T-helper 1 cell treated with Interleukin-12 subunit alpha and Interleukin-12 subunit beta and Interleukin-4 antibody, amounts not matched to agents 30 μg/mL and 1 μg/mL, for 36 hours (primary cell): ENCODE measurements around the gene KDM4B.

Experiments used
- H3K27ac Mint-ChIP-seq: one replicate; pipeline ENCODE4 v1.8.0; 2021; ENCODE audit warnings: mild to moderate bottlenecking, mixed read lengths
- H3K27me3 Mint-ChIP-seq: one replicate; pipeline ENCODE4 v1.8.0; 2021; ENCODE audit warnings: low read depth, mixed read lengths
- H3K36me3 Mint-ChIP-seq: one replicate; pipeline ENCODE4 v1.8.0; 2021; ENCODE audit warnings: low read depth, mixed read lengths
- H3K4me1 Mint-ChIP-seq: one replicate; pipeline ENCODE4 v1.8.0; 2021; ENCODE audit warnings: low read depth, mixed read lengths
- H3K4me3 Mint-ChIP-seq: one replicate; pipeline ENCODE4 v1.8.0; 2021; ENCODE audit warnings: mild to moderate bottlenecking, moderate library complexity, mixed read lengths
- H3K9me3 Mint-ChIP-seq: one replicate; pipeline ENCODE4 v1.8.0; 2021; ENCODE audit warnings: mixed read lengths

The KDM4B gene

GRCh38 chr19:5173993-5174392, 205.1 kb downstream of the KDM4B start:
- no peaks in the 10 kb centered on the region for H3K36me3 Mint-ChIP-seq
- H3K27me3 Mint-ChIP-seq: no peaks in the 10 kb centered on the region
- no peaks in the 10 kb centered on the region for H3K9me3 Mint-ChIP-seq
- H3K4me3 Mint-ChIP-seq: no peak overlapping the region
- H3K27ac Mint-ChIP-seq: no peak overlapping the region
- H3K4me1 Mint-ChIP-seq: peaks cover 6% of the 10 kb centered on the region

GRCh38 chr19:5177745-5178450, 209.0 kb downstream of the KDM4B start:
- Mint-ChIP-seq H3K36me3 (no peaks in the 10 kb centered on the region), H3K4me1 (peaks cover 6% of the 10 kb centered on the region), H3K4me3 (no peak overlapping the region), H3K9me3 (no peaks in the 10 kb centered on the region), H3K27ac (no peak overlapping the region), H3K27me3 (no peaks in the 10 kb centered on the region)

- H3K4me1 Mint-ChIP-seq: peaks cover 6% of the 10 kb centered on the region
- no peak overlapping the region for H3K27ac Mint-ChIP-seq
- no peaks in the 10 kb centered on the region for H3K27me3 Mint-ChIP-seq
- no peak overlapping the region for H3K4me3 Mint-ChIP-seq
- H3K9me3 Mint-ChIP-seq: no peaks in the 10 kb centered on the region
- H3K36me3 Mint-ChIP-seq: no peaks in the 10 kb centered on the region
These were observed 209.9 kb downstream of the KDM4B start for GRCh38 chr19:5178841-5179240.

GRCh38 chr19:5179256-5179655, 210.3 kb downstream of the KDM4B start:
- H3K27me3 Mint-ChIP-seq: no peaks in the 10 kb centered on the region
- no peaks in the 10 kb centered on the region for H3K9me3 Mint-ChIP-seq
- no peak overlapping the region for H3K27ac Mint-ChIP-seq
- no peak overlapping the region for H3K4me3 Mint-ChIP-seq
- peaks cover 6% of the 10 kb centered on the region for H3K4me1 Mint-ChIP-seq
- H3K36me3 Mint-ChIP-seq: no peaks in the 10 kb centered on the region

- Mint-ChIP-seq H3K36me3 (no peaks in the 10 kb centered on the region), H3K4me1 (peaks cover 6% of the 10 kb centered on the region), H3K27ac (no peak overlapping the region), H3K9me3 (no peaks in the 10 kb centered on the region), H3K27me3 (no peaks in the 10 kb centered on the region), H3K4me3 (no peak overlapping the region)
These were observed 212.4 kb downstream of the KDM4B start for GRCh38 chr19:5181329-5181728.

- no peaks in the 10 kb centered on the region for H3K9me3 Mint-ChIP-seq
- no peak overlapping the region for H3K4me3 Mint-ChIP-seq
- H3K27ac Mint-ChIP-seq: no peak overlapping the region
- no peaks in the 10 kb centered on the region for H3K4me1 Mint-ChIP-seq
- H3K36me3 Mint-ChIP-seq: no peaks in the 10 kb centered on the region
- no peaks in the 10 kb centered on the region for H3K27me3 Mint-ChIP-seq
These were observed 213.8 kb downstream of the KDM4B start for GRCh38 chr19:5182751-5183150.

GRCh38 chr19:5183616-5184015, 214.7 kb downstream of the KDM4B start:
- H3K4me3 Mint-ChIP-seq: no peak overlapping the region
- H3K36me3 Mint-ChIP-seq: no peaks in the 10 kb centered on the region
- H3K27me3 Mint-ChIP-seq: no peaks in the 10 kb centered on the region
- H3K9me3 Mint-ChIP-seq: no peaks in the 10 kb centered on the region
- no peak overlapping the region for H3K27ac Mint-ChIP-seq
- no peaks in the 10 kb centered on the region for H3K4me1 Mint-ChIP-seq

GRCh38 chr19:5184930-5185329, 216.0 kb downstream of the KDM4B start:
- Mint-ChIP-seq H3K27me3 (no peaks in the 10 kb centered on the region), H3K4me1 (no peaks in the 10 kb centered on the region), H3K27ac (no peak overlapping the region), H3K9me3 (no peaks in the 10 kb centered on the region), H3K4me3 (no peak overlapping the region), H3K36me3 (no peaks in the 10 kb centered on the region)

- H3K9me3 Mint-ChIP-seq: no peaks in the 10 kb centered on the region
- H3K4me3 Mint-ChIP-seq: no peak overlapping the region
- no peaks in the 10 kb centered on the region for H3K36me3 Mint-ChIP-seq
- no peaks in the 10 kb centered on the region for H3K4me1 Mint-ChIP-seq
- H3K27ac Mint-ChIP-seq: no peak overlapping the region
- H3K27me3 Mint-ChIP-seq: no peaks in the 10 kb centered on the region
These were observed 217.6 kb downstream of the KDM4B start for GRCh38 chr19:5186293-5187050.

GRCh38 chr19:5188548-5189317, 219.8 kb downstream of the KDM4B start:
- H3K4me1 Mint-ChIP-seq: no peaks in the 10 kb centered on the region

GRCh38 chr19:5189318-5189607, 220.3 kb downstream of the KDM4B start:
- no peak overlapping the region for H3K4me3 Mint-ChIP-seq
- H3K27ac Mint-ChIP-seq: no peak overlapping the region
- H3K9me3 Mint-ChIP-seq: no peaks in the 10 kb centered on the region
- H3K36me3 Mint-ChIP-seq: no peaks in the 10 kb centered on the region
- H3K4me1 Mint-ChIP-seq: no peaks in the 10 kb centered on the region
- H3K27me3 Mint-ChIP-seq: no peaks in the 10 kb centered on the region

More at GRCh38 chr19:5188548-5189317, 219.8 kb downstream of the KDM4B start:
- H3K27me3 Mint-ChIP-seq: no peaks in the 10 kb centered on the region
- no peaks in the 10 kb centered on the region for H3K36me3 Mint-ChIP-seq
- H3K9me3 Mint-ChIP-seq: no peaks in the 10 kb centered on the region
- no peak overlapping the region for H3K4me3 Mint-ChIP-seq
- H3K27ac Mint-ChIP-seq: no peak overlapping the region

- no peaks in the 10 kb centered on the region for H3K4me1 Mint-ChIP-seq
- no peaks in the 10 kb centered on the region for H3K27me3 Mint-ChIP-seq
These were observed 222.2 kb downstream of the KDM4B start for GRCh38 chr19:5191091-5191490.

GRCh38 chr19:5192568-5192967, 223.7 kb downstream of the KDM4B start:
- Mint-ChIP-seq H3K4me3 (no peak overlapping the region), H3K9me3 (no peaks in the 10 kb centered on the region), H3K36me3 (no peaks in the 10 kb centered on the region), H3K27ac (no peak overlapping the region), H3K4me1 (no peaks in the 10 kb centered on the region), H3K27me3 (no peaks in the 10 kb centered on the region)

More at GRCh38 chr19:5191091-5191490, 222.2 kb downstream of the KDM4B start:
- Mint-ChIP-seq H3K4me3 (no peak overlapping the region), H3K36me3 (no peaks in the 10 kb centered on the region), H3K27ac (no peak overlapping the region), H3K9me3 (no peaks in the 10 kb centered on the region)

GRCh38 chr19:5193192-5193591, 224.3 kb downstream of the KDM4B start:
- no peaks in the 10 kb centered on the region for H3K9me3 Mint-ChIP-seq
- H3K36me3 Mint-ChIP-seq: no peaks in the 10 kb centered on the region
- H3K4me1 Mint-ChIP-seq: no peaks in the 10 kb centered on the region
- H3K4me3 Mint-ChIP-seq: no peak overlapping the region
- no peaks in the 10 kb centered on the region for H3K27me3 Mint-ChIP-seq
- no peak overlapping the region for H3K27ac Mint-ChIP-seq

GRCh38 chr19:5194641-5195040, 225.7 kb downstream of the KDM4B start:
- Mint-ChIP-seq H3K4me1 (no peaks in the 10 kb centered on the region), H3K27me3 (no peaks in the 10 kb centered on the region), H3K9me3 (no peaks in the 10 kb centered on the region), H3K4me3 (no peak overlapping the region), H3K36me3 (no peaks in the 10 kb centered on the region), H3K27ac (no peak overlapping the region)
